ENCODE results near the gene IL11RA.
"Not testable (repeated sequence)": the region's sequence is repeated elsewhere in the genome, so short reads cannot be mapped to it uniquely, and the experiment has no call there.

IL11RA gene

DNA sequence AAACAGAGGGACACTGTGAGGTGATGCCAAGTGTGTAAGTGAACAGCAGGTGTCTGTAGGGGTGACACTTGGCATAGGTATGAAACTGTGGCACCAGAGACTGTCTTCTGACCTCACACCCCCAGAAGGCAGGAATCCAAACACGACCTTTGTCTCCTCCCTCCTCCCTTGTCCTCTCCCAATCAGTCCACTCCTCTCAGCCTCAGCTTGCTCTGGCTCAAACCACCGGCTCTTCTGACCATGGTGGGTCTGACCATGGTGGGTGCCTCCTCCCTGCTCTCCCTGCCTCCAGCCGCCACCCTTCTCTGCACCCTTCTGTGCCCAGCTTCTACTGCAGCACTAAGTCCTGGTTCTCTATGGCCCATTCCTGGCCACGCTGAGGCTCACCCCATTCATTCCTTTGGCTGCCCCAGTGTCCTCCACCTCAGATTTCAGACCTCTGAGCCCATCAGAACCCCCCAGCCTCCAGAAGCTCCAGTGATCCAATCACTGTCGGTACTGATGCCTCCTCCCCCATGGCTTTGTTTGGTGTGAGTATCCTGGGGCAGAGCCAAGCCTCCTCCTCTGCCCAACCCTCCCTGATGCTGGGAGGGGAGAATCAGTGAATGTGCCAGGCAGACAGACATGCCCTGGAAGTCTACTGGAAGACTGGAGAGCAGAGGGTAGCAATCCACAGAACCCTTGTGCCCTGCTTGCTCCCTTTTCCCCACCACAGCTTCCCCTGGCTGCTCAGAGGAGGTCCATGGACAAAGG is 21.4 kb upstream of the IL11RA start:
- 36 to 44% methylated on average over 5 of the region's 5 CpGs for WGBS, 2 experiments
- H3K9me3 ChIP-seq (ENCODE audit: control insufficient read depth, low read length) = no peaks in the 10 kb centered on the region
- no peak overlapping the region for H3K4me3 ChIP-seq (ENCODE audit: insufficient read depth, low read depth, low read length)
- H3K36me3 ChIP-seq (ENCODE audit: control insufficient read depth, insufficient read depth, low read length) = no peaks in the 10 kb centered on the region
- peaks cover 62% of the 10 kb centered on the region for H3K27me3 ChIP-seq (ENCODE audit: control insufficient read depth, insufficient read depth, low read length, poor library complexity, severe bottlenecking)
- peaks cover 16% of the 10 kb centered on the region for H3K4me1 ChIP-seq (ENCODE audit: control insufficient read depth, insufficient read depth, low read length)
- H3K27ac ChIP-seq (ENCODE audit: insufficient read depth, low read depth, low read length, poor library complexity, severe bottlenecking) = no peak overlapping the region

DNA sequence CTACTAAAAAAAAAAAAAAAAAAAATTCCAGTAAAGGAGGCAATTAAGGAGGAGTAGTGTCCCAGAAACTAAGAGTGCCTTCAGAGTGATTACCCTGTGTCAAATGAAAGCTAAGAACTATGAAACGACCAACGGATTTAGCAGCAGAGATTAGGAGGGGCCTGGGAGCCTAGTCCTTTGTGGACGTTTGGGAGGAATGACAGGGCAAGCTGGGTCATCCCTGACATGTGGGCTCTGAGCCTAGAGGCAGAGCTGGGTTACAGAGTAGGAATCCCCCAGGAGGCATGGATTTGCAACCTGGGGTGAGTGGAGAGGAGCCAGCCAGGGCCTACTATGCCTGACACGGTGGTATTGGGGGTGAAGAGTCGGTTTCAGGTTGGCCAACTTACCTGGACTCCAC is 18.8 kb upstream of the IL11RA start:
- H3K4me1 ChIP-seq (ENCODE audit: control insufficient read depth, insufficient read depth, low read length) = peaks cover 11% of the 10 kb centered on the region
- no peak overlapping the region for H3K4me3 ChIP-seq (ENCODE audit: insufficient read depth, low read depth, low read length)
- no peak overlapping the region for H3K27ac ChIP-seq (ENCODE audit: insufficient read depth, low read depth, low read length, poor library complexity, severe bottlenecking)
- H3K9me3 ChIP-seq (ENCODE audit: control insufficient read depth, low read length) = no peaks in the 10 kb centered on the region
- 59 to 70% methylated on average over 5 of the region's 5 CpGs for WGBS, 2 experiments
- H3K36me3 ChIP-seq (ENCODE audit: control insufficient read depth, insufficient read depth, low read length) = no peaks in the 10 kb centered on the region
- peaks cover 40% of the 10 kb centered on the region for H3K27me3 ChIP-seq (ENCODE audit: control insufficient read depth, insufficient read depth, low read length, poor library complexity, severe bottlenecking)

DNA sequence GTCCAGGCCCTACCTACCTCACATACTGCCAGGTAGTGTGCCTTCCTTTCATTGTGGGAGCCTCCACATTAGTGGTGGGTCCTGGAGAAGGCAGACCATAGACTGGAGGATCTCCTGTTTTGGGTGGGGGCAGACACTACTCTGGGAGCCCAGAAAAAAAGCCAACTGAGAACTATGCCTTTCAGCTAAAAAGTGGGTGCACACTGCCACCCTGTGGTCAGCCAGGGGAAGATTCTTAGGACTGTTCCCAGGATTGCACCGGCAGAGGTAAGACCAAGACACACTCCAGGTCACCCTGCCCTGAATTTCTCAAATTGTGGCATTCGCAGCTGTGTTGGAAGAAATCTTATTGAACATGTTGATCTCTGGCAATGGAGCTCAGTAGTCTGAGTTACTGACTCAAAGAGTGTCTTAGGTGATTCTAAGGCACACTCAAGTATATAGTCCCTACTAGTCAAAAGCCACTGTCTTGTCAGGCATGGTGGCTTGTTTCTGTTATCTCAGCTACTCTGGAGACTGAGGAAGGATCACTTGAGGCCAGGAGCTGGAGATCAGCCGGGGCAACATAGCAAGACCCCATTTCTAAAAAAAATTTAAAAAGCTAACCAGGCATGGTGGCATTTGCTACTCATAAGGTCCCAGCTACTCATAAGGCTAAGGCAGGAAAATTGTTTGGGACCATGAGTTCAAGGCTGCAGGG is 18.0 kb upstream of the IL11RA start:
- Histone ChIP-seq H3K4me3 (ENCODE audit: insufficient read depth, low read depth, low read length) (no peak overlapping the region), H3K4me1 (ENCODE audit: control insufficient read depth, insufficient read depth, low read length) (peaks cover 11% of the 10 kb centered on the region), H3K36me3 (ENCODE audit: control insufficient read depth, insufficient read depth, low read length) (no peaks in the 10 kb centered on the region), H3K27ac (ENCODE audit: insufficient read depth, low read depth, low read length, poor library complexity, severe bottlenecking) (no peak overlapping the region), H3K27me3 (ENCODE audit: control insufficient read depth, insufficient read depth, low read length, poor library complexity, severe bottlenecking) (peaks cover 35% of the 10 kb centered on the region), H3K9me3 (ENCODE audit: control insufficient read depth, low read length) (no peaks in the 10 kb centered on the region)
- 40 to 45% methylated on average over 3 of the region's 3 CpGs for WGBS, 2 experiments

DNA sequence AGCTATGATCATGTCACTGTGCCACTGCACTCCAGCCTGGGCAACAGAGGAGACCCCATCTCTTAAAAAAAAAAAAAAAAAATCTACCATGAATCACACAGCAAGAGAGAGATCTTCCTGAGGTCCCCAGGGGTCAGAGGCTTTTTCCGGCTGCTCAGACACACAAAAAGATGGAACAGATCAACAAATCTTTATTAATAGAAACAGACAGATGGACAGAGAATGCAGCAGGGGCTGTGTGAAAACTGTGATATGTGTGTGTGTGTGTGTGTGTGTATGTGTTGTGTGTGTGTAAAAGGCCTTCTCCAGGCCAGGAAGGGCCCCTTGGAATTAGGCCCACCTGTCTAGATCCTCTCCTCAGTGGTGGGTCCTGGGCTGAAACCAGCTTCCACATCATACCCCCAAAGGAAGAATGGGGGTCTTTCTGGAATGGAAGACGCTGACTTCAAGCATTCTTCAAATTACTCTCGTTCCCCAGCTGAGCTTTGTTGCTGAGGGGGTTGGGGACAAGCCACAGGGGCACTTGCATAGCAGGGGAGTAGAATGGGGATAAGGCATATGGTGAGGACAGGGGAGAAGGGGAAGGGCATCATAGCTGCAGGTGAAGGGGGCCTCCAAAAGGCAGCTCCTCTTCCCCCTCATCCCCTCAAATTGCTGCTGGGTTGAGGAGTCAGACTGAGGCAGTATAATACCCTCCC is 17.3 kb upstream of the IL11RA start:
- Histone ChIP-seq H3K9me3 (ENCODE audit: control insufficient read depth, low read length) (no peaks in the 10 kb centered on the region), H3K27ac (ENCODE audit: insufficient read depth, low read depth, low read length, poor library complexity, severe bottlenecking) (no peak overlapping the region)

DNA sequence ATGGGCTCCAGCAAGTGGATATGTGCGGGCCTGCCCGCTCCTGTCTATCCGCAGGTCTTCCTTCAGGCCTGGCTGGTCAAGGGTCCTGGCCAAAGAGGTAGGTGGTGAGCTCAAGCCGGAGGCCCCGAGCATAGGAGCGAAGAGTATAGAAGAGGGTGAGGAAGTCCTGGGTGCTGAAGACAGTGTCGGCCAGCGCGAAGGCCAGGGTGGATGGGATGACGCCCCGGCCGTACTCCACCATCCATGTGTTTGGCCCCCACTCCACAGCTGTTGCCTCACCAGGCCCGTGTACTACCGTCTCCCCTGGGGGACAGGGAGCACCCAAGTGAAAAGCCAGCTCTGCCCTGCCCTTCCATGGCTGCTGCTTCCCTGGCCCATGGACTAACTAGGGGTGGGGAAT is 16.4 kb upstream of the IL11RA start:
- WGBS, 2 experiments = 96 to 97% methylated on average over 14 of the region's 14 CpGs
- no peak overlapping the region for H3K4me3 ChIP-seq (ENCODE audit: insufficient read depth, low read depth, low read length)
- H3K36me3 ChIP-seq (ENCODE audit: control insufficient read depth, insufficient read depth, low read length) = no peaks in the 10 kb centered on the region
- peaks cover 20% of the 10 kb centered on the region for H3K27me3 ChIP-seq (ENCODE audit: control insufficient read depth, insufficient read depth, low read length, poor library complexity, severe bottlenecking)
- peaks cover 11% of the 10 kb centered on the region for H3K4me1 ChIP-seq (ENCODE audit: control insufficient read depth, insufficient read depth, low read length)
- H3K9me3 ChIP-seq (ENCODE audit: control insufficient read depth, low read length) = no peaks in the 10 kb centered on the region
- H3K27ac ChIP-seq (ENCODE audit: insufficient read depth, low read depth, low read length, poor library complexity, severe bottlenecking) = no peak overlapping the region

More for the DNA sequence above, 17.3 kb upstream of the IL11RA start:
- WGBS, 2 experiments = 61 to 85% methylated on average over 2 to 3 of the region's 3 CpGs
- H3K36me3 ChIP-seq (ENCODE audit: control insufficient read depth, insufficient read depth, low read length) = no peaks in the 10 kb centered on the region
- no peak overlapping the region for H3K4me3 ChIP-seq (ENCODE audit: insufficient read depth, low read depth, low read length)
- peaks cover 11% of the 10 kb centered on the region for H3K4me1 ChIP-seq (ENCODE audit: control insufficient read depth, insufficient read depth, low read length)
- peaks cover 28% of the 10 kb centered on the region for H3K27me3 ChIP-seq (ENCODE audit: control insufficient read depth, insufficient read depth, low read length, poor library complexity, severe bottlenecking)

DNA sequence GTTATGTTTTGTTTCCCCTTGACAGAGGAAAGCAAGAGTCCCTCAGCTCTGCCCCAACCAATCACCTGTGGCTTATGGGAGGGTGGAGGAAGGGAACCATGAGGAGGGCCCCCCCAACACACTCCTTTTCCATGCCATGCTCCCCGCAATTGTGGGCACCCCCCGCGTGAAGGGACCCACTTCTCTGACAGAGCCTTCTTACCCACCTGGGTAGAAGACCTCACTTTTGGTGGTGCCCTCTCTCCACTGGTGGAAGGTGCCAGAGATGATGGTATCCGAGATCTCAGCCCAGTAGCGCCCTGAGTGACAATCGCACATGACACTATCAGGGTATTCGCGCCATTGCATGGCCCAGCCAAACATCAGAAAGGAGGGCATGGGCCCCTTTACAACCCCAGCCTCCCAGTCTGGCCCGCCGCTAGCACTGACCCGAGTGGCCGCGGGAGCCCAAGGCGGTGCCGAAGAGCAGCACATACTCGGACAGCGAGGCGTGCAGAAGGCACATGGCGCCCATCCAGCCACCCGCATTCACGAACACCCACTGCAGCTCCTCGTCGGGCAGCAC is 15.1 kb upstream of the IL11RA start:
- H3K9me3 ChIP-seq (ENCODE audit: control insufficient read depth, low read length) = no peaks in the 10 kb centered on the region
- peaks cover 7% of the 10 kb centered on the region for H3K27me3 ChIP-seq (ENCODE audit: control insufficient read depth, insufficient read depth, low read length, poor library complexity, severe bottlenecking)
- H3K36me3 ChIP-seq (ENCODE audit: control insufficient read depth, insufficient read depth, low read length) = no peaks in the 10 kb centered on the region
- H3K27ac ChIP-seq (ENCODE audit: insufficient read depth, low read depth, low read length, poor library complexity, severe bottlenecking) = no peak overlapping the region
- H3K4me3 ChIP-seq (ENCODE audit: insufficient read depth, low read depth, low read length) = peak overlapping the region; percentile 66
- H3K4me1 ChIP-seq (ENCODE audit: control insufficient read depth, insufficient read depth, low read length) = peaks cover 11% of the 10 kb centered on the region
- WGBS, 2 experiments = 26 to 30% methylated on average over 23 of the region's 23 CpGs

DNA sequence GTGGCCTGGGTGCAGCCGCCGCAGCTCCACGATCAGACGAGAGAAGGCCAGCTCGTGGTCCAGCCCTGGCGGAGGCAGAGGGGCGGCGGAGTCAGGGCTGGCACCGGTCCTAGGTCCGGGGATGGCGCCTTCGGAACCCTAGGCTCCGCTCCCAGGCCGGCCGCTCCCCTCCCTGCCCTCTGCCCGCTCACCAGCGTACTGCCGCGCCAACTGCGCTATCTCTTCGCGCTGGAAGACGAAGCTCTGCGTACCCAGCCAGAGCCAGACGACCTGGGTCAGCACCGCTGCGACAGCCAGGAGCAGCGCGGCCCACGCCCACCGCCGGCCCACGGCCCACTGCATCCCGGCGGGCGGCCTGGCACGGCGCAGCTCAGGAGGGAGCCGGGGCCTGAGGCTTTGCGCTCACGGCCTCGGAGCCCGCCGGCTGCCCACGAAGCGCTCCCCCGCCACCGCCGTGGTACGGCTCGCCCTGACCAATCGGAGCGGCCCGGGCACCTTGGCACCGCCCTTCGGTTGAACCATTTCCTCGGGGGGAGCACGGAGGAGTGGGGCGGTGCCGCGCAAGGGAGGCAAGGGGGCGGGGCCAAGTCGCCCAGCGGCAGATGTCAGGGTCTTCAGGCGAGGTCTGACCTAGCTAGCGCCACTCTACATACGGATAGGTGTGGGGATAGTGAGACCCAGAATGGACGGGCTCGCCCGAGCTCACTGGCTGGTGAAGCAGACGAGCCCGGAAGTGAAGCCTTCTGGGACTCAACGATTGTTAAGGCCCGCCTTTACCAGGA is 14.4 kb upstream of the IL11RA start, which contains the start of gene SIGMAR1:
Gene SIGMAR1, minus strand, starts transcription at position 432 of the 782 bp plus-strand sequence. Its CDS starts 90 bp downstream, at position 342.
- H3K36me3 ChIP-seq (ENCODE audit: control insufficient read depth, insufficient read depth, low read length) = no peaks in the 10 kb centered on the region
- H3K27ac ChIP-seq (ENCODE audit: insufficient read depth, low read depth, low read length, poor library complexity, severe bottlenecking) = no peak within 1 kb of the TSS
- no peaks in the 10 kb centered on the region for H3K9me3 ChIP-seq (ENCODE audit: control insufficient read depth, low read length)

DNA sequence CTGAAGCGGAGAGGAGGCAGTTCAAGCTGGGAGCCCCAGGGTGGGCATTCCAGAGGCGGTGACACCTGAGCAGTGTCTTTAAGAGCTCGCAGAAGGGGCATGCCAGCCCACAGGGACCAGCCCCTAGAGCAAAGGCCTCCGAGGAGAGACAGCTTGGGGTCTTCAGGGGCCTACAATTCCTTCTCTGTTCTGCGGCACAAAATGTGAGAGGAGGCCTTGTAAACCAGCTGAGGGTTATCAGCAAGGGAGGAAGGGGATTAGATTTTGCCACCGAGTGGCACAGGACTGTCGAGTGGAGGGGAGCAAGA is 13.9 kb upstream of the IL11RA start:
- peak overlapping the region; percentile 66 for H3K4me3 ChIP-seq (ENCODE audit: insufficient read depth, low read depth, low read length)
- H3K27me3 ChIP-seq (ENCODE audit: control insufficient read depth, insufficient read depth, low read length, poor library complexity, severe bottlenecking) = peaks cover 7% of the 10 kb centered on the region
- H3K27ac ChIP-seq (ENCODE audit: insufficient read depth, low read depth, low read length, poor library complexity, severe bottlenecking) = no peak overlapping the region
- H3K9me3 ChIP-seq (ENCODE audit: control insufficient read depth, low read length) = no peaks in the 10 kb centered on the region
- H3K4me1 ChIP-seq (ENCODE audit: control insufficient read depth, insufficient read depth, low read length) = peaks cover 11% of the 10 kb centered on the region
- no peaks in the 10 kb centered on the region for H3K36me3 ChIP-seq (ENCODE audit: control insufficient read depth, insufficient read depth, low read length)
- WGBS, 2 experiments = 26% methylated on average over 7 of the region's 7 CpGs

More for the DNA sequence above, 14.4 kb upstream of the IL11RA start, which contains the start of gene SIGMAR1:
- WGBS, 2 experiments = 1% methylated on average over 74 of the region's 74 CpGs
- Histone ChIP-seq H3K4me1 (ENCODE audit: control insufficient read depth, insufficient read depth, low read length) (peaks cover 11% of the 10 kb centered on the region), H3K4me3 (ENCODE audit: insufficient read depth, low read depth, low read length) (peak within 1 kb of the TSS; percentile 66), H3K27me3 (ENCODE audit: control insufficient read depth, insufficient read depth, low read length, poor library complexity, severe bottlenecking) (peaks cover 7% of the 10 kb centered on the region)

DNA sequence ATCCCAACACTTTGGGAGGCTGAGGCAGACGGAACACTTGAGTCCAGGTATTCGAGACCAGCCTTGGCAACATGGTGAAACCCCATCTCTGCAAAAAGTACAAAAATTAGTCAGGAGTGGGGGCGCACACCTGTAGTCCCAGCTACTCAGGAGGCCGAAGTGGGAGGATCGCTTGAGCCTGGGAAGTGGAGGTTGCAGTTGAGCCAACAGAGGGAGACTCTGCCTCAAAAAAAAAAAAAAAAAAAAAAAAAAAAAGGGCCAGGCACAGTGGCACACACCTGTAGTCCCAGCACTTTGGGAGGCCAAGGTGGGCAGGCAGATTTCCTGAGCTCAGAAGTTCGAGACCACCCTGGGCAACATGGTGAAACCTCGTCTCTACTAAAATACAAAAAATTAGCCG is 12.7 kb upstream of the IL11RA start:
- H3K27ac ChIP-seq (ENCODE audit: insufficient read depth, low read depth, low read length, poor library complexity, severe bottlenecking); H3K27me3 ChIP-seq (ENCODE audit: control insufficient read depth, insufficient read depth, low read length, poor library complexity, severe bottlenecking); H3K4me1 ChIP-seq (ENCODE audit: control insufficient read depth, insufficient read depth, low read length); H3K4me3 ChIP-seq (ENCODE audit: insufficient read depth, low read depth, low read length); H3K9me3 ChIP-seq (ENCODE audit: control insufficient read depth, low read length); H3K36me3 ChIP-seq (ENCODE audit: control insufficient read depth, insufficient read depth, low read length): not testable (repeated sequence)
- WGBS, 2 experiments = 96 to 97% methylated on average over 8 of the region's 8 CpGs
